Glomerular endothelial cell (primary cell): ENCODE results near the gene ARHGAP31. TPM values are rescaled to one million over a fixed set of nuclear protein-coding genes. Genes with fewer than 3 reads are reported as not detected.
"Not testable (repeated sequence)": the region's sequence is repeated elsewhere in the genome, so short reads cannot be mapped to it uniquely, and the experiment has no call there.

Experiments
- DNase-seq: peaks from one replicate; pipeline ENCODE4 v3.0.0-alpha.2; 2011; ENCODE audit warnings: low read depth, low spot score; ENCODE audit errors: extremely low read depth
- total RNA-seq: library from RNA; depleted of rRNA; stranded (reverse); fragments of >200 nt; gene quantifications from 2 replicates; pipeline ENCODE4 v1.2.3, GENCODE V29; 2015

ARHGAP31 gene
- total RNA-seq, 1 donor from 2014 or later: 73.3 TPM

- no peak for DNase-seq
Observed at GRCh38 chr3:119318876-119319275, 24.7 kb downstream of the ARHGAP31 start.

- DNase-seq: no peak
Observed at GRCh38 chr3:119319311-119319710, 25.1 kb downstream of the ARHGAP31 start.

DNA sequence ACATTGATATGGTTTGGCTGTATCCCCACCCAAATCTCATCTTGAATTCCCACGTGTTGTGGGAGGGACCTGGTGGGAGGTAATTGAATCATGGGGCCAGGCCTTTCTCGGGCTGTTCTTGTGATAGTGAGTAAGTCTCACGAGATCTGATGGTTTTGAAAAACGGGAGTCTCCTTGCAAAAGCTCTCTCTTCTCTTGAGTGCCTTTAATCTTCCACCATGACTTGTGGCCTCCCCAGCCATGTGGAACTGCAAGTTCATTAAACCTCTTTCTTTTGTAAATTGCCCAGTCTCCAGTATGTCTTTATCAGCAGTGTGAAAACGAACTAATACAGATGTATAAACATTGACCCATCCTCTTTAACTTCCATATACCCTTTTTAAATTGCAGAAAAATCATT is 26.6 kb downstream of the ARHGAP31 start:
- DNase-seq: not testable (repeated sequence)

GRCh38 chr3:119322021-119322834 is 28.0 kb downstream of the ARHGAP31 start:
- DNase-seq: no peak

DNA sequence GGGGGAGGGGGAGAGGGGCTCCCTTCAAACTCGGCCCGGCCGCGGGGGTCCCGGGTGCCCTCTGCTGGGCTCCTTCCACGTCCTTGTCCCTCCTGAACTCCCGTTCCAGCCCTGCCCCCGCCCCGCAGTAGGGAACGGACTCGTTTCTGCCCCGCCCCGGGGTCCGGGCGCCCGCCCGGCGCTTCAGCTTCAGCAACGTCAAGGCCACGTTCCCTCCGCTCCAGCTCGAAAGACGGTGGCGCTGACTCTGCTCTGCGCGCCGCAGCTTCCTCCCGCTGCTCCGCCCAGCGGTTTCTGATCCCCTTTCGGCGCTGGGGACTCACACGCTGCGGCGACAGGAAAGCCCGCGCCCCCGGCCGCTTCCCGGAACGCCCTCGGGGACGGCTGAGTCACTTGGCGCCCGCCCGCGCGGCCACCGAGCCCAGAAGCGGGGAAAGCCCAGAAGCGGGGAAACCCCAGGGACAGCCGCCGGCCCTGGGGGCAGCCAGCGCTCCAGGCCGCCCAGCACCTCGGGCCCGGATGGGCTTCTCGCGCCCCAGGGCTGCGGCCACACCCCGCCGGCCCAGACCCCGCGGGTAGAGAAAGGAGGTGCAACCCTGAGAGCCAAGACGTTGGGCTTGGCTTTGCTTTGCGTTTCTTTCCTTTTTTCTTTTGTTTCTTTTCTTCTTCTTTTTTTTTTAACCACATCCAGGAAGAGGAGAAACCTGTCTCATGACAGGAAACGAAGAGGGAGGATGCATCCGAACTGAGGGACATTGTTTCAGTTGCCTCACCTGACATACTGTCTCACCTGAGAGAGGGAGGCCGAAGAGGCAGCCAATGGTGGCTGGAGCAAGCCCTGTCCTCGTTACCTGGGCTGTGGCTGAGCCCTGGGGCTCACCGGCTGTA is 28.9 kb downstream of the ARHGAP31 start:
- no peak for DNase-seq

DNA sequence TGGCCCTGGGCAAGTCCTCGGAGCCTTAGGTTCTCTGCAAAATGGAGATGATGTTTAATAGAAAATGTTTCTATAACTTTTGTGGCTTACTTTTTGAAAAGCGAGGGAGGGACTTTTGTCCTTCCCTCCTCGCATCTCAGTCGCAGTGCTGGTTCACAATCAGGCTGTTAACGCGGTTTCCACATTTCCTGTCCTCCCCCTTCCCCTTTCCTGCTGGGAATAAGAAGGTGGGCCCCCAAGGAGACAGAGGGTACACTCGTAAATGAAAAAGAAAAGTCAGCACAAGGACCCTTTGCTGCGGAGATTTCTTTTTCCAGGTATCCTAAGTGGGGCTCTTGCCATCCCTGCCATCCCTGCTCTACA is 29.5 kb downstream of the ARHGAP31 start:
- DNase-seq: no peak

- no peak for DNase-seq
Observed at GRCh38 chr3:119324899-119325298, 30.7 kb downstream of the ARHGAP31 start.

- DNase-seq: no peak
Observed at GRCh38 chr3:119326976-119327375, 32.8 kb downstream of the ARHGAP31 start.

- no peak for DNase-seq
Observed at GRCh38 chr3:119329551-119329950, 35.4 kb downstream of the ARHGAP31 start.

- no peak for DNase-seq
Observed at GRCh38 chr3:119330181-119330580, 36.0 kb downstream of the ARHGAP31 start.

DNA sequence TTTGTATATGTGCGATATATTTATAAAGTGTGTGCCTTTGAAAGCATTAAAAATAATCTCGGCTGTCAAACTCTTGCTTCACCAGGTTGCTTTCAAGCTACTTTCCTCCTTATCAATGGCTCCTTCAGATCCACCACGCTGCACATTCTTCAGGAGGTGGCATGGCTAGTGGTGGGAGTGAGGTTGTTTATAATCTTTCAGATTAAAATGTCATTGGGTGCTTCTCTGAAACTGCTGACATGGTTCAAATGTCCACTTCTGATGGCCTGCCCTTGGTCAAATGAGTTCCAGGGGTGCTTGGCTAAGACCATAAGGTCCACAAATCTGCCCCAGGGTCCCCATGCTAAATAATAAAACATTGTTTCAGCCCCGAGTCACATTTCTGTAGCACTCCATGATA is 36.7 kb downstream of the ARHGAP31 start:
- DNase-seq: no peak

- no peak for DNase-seq
Observed at GRCh38 chr3:119331661-119332060, 37.5 kb downstream of the ARHGAP31 start.

- DNase-seq: no peak
Observed at GRCh38 chr3:119333773-119334509, 39.8 kb downstream of the ARHGAP31 start.

- no peak for DNase-seq
Observed at GRCh38 chr3:119336823-119337222, 42.6 kb downstream of the ARHGAP31 start.

DNA sequence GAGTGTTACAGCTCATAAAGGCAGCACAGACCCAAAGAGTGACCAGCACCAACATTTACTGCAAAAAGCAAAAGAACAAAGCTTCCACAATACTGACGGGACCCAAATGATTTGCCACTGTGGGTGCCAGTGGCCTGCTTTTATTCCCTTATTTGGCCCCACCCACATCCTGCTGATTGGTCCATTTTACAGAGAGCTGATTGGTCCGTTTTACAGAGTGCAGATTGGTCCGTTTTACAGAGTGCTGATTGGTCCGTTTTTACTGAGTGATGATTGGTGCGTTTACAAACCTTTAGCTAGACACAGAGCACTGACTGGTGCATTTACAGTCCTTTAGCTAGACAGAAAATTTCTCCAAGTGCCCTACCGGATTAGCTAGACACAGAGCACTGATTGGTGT is 43.2 kb downstream of the ARHGAP31 start:
- not testable (repeated sequence) for DNase-seq

- no peak for DNase-seq
Observed at GRCh38 chr3:119338754-119339153, 44.6 kb downstream of the ARHGAP31 start.

DNA sequence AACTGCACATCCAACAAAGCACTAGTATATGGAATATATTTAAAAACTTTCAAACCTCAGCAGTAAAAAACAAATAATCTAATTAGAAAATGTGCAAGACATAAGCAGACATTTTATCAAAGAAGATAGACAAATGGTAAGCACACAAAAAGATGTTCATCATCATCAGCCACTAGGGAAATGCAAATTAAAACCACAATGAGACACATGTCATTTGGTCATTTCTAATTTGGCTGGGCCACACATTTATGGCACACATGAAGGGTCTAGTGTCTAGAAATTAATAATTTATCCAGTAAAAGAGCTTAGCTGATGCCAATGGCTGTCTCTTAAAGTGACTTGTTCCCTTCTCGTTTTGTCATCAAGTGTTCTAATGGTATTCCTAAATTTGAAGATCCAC is 45.8 kb downstream of the ARHGAP31 start:
- no peak for DNase-seq

GRCh38 chr3:119340446-119340845 is 46.3 kb downstream of the ARHGAP31 start:
- no peak for DNase-seq

DNA sequence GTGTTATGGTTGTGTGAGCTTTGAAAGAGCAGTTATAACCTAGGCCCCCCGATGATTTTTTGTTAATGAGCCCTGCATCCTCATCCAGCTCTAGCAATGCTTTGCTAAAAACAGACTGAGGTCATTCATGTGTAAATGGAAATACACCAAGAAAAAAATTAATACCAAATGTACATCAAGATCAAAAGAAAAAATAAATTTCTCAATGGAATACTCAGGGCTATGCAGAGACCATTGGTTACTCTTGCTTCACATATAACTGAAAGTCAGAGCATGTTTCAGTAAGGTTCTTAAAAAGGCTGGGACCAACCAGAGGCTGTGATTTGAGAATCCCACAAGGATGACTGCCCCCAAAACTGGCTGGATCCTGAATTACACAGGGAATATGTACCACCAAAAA is 48.0 kb downstream of the ARHGAP31 start:
- no peak for DNase-seq

GRCh38 chr3:119343719-119344118 is 49.5 kb downstream of the ARHGAP31 start:
- DNase-seq: no peak

GRCh38 chr3:119346076-119346496 is 51.9 kb downstream of the ARHGAP31 start:
- DNase-seq: no peak
